Activated T-helper 9 cell treated with anti-CD3 and anti-CD28 coated beads, Interleukin-2, amount 50 U/mL, for 16 hours (primary cell): Measurements from ENCODE around the gene MRPL42.
"Not testable (repeated sequence)": the region's sequence is repeated elsewhere in the genome, so short reads cannot be mapped to it uniquely, and the experiment has no call there.

Experiments used
- DNase-seq: peaks from one replicate; pipeline ENCODE4 v3.0.0-alpha.2; 2020; ENCODE audit warnings: low read depth

The MRPL42 gene

DNA sequence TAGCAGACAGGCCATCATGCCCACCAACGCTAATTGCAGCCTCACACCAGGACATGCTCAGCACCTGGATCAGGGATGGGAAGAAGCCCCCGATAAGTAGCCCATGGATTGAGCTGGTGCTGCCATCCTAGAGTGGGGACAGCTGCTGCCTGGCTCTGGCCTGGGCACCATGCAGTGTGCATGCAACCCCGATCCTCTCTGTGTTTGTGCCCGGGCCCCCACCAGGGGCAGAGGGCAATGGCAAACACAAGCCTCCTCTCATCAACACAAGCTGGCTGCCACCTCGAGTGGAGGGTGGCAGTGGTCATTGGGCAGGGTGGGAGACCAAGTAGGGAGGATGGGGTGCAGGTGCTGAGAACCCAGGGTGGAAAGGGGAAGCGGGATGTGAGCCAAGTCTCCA, 81.9 kb downstream of the MRPL42 start:
- DNase-seq = no peak

DNA sequence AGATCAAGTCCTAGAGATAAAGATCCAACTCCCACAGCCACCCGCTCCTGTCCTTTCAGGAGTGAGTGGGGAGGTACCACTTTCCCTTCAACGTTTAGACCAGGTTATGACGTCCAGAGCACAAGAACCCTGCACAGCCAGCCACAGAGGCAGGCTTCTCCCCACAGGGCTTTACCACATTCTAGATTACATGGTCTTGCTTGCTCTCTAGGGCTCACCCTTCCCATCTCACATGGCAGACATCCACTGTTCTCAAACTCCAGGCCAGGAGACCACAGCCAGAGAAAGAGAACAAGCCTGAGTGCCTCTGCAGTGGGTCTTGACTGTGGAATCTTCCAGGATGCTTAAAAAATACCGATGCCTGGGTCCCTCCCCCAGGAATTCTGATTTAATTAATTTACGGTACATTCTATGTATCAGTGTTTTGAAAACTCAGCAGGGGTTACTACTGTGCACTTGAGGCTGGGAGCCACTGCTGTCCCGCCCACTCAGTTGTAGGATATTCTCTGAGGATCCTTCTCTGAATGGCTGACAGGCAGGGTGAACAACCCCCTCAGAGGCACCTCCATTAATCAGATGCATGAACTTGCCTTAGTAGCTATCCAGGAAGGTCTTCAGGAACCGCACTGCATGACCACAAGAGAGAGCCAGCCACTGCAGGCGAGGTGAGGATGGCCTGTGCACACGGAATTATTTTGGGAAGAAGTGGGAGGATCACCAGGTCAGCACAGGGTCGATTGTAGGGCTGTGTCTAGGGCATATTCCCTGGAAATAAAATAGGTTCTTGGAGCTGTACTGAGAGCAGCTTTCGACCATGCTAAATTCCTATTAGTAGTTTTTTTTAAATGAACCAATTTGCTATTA, 83.7 kb downstream of the MRPL42 start:
- DNase-seq = no peak

DNA sequence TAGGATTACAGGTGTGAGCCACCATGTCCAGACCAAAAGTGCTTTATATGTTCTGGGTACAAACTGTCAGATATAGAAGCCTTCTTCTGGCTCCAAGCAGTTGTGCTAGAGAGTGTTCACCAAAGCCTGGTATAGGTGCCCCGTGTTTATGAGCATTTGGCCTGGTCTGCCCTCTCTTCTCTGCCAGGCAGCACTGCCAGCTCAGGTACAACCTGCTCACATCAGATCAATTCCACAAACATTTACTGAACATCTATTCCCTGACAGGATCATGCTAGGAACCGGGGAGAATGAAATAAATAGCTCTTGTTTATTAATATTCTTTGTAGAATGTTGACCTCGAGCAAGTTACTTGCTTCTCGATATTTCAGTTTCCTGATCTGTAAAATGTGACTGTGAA, 85.1 kb downstream of the MRPL42 start:
- no peak for DNase-seq

- DNase-seq = not testable (repeated sequence)
Observed at GRCh38 chr12:93557879-93558278, 90.6 kb downstream of the MRPL42 start.

DNA sequence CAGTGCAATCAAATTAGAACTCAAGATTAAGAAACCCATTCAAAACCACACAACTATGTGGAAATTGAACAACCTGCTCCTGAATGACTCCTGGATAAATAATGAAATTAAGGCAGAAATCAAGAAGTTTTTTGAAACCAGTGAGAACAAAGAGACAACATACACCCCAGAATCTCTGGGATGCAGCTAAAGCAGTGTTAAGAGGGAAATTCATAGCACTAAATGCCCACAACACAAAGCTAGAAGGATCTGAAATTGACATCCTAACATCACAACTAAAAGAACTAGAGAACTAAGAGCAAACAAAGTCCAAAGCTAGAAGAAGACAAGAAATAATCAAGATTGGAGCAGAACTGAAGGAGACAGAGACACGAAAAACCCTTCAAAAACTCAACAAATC, 91.4 kb downstream of the MRPL42 start:
- not testable (repeated sequence) for DNase-seq

GRCh38 chr12:93563807-93564538, 96.7 kb downstream of the MRPL42 start:
- no peak for DNase-seq

DNA sequence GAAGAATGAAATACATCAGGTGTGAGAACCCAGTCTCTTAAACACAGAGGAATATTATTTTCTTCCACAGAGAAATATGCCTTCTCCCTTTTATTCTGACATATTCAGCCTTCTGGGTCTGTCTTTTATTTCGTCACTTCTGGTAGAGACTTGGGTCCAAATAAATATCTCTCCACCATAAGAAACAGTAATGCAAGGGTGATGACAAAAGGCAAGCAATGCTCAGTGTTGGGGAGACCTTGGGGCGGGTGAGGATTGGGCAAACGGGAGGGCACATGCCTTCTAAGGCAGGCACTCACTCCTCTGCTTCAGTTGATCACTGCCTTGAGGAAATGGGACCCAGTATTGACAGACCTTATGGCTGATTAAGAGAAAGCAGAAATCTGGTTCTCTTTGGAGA, 98.4 kb downstream of the MRPL42 start:
- no peak for DNase-seq
